Stimulated activated naive CD4-positive, alpha-beta T cell (primary cell): ENCODE data around the gene HSD3B1.

Source experiments
- DNase-seq, 6 experiments: peaks; one replicate each; lab custom pipeline; 2025; lab: John Stamatoyannopoulos, UW

HSD3B1 gene

GRCh38 chr1:119506941-119507340 lies at the start of gene HSD3B1:
Gene HSD3B1, plus strand, starts transcription at chr1:119507210. Its CDS starts 267 bp downstream, at chr1:119507477.
- no peak for DNase-seq

GRCh38 chr1:119462964-119463363 lies 44.0 kb upstream of the HSD3B1 start:
- no peak for DNase-seq

- DNase-seq, result no peak
Measured at GRCh38 chr1:119463569-119463968, 43.4 kb upstream of the HSD3B1 start.

- no peak for DNase-seq
Measured at GRCh38 chr1:119466445-119466844, 40.6 kb upstream of the HSD3B1 start.

- DNase-seq, result no peak
Measured at GRCh38 chr1:119467219-119467618, 39.8 kb upstream of the HSD3B1 start.

- DNase-seq, result no peak
Measured at GRCh38 chr1:119467857-119468668, 38.9 kb upstream of the HSD3B1 start.

- DNase-seq, result no peak
Measured at GRCh38 chr1:119469741-119470140, 37.3 kb upstream of the HSD3B1 start.

- no peak for DNase-seq
Measured at GRCh38 chr1:119470377-119470776, 36.6 kb upstream of the HSD3B1 start.

GRCh38 chr1:119470958-119471357 lies 36.1 kb upstream of the HSD3B1 start:
- no peak for DNase-seq

- DNase-seq, result no peak
Measured at GRCh38 chr1:119471566-119471965, 35.4 kb upstream of the HSD3B1 start.

GRCh38 chr1:119472080-119472818 lies 34.8 kb upstream of the HSD3B1 start:
- no peak for DNase-seq

GRCh38 chr1:119472819-119473175 lies 34.2 kb upstream of the HSD3B1 start:
- DNase-seq, result no peak

GRCh38 chr1:119475866-119476439 lies 31.1 kb upstream of the HSD3B1 start:
- DNase-seq, result no peak

GRCh38 chr1:119477710-119478109 lies 29.3 kb upstream of the HSD3B1 start:
- DNase-seq, result no peak

GRCh38 chr1:119480175-119480574 lies 26.8 kb upstream of the HSD3B1 start:
- DNase-seq, result no peak

- no peak for DNase-seq
Measured at GRCh38 chr1:119481951-119482350, 25.1 kb upstream of the HSD3B1 start.

- DNase-seq, result no peak
Measured at GRCh38 chr1:119482517-119483425, 24.2 kb upstream of the HSD3B1 start.

GRCh38 chr1:119483441-119484200 lies 23.4 kb upstream of the HSD3B1 start:
- DNase-seq, result no peak

GRCh38 chr1:119485201-119485600 lies 21.8 kb upstream of the HSD3B1 start:
- DNase-seq, result no peak

- no peak for DNase-seq
Measured at GRCh38 chr1:119488216-119488615, 18.8 kb upstream of the HSD3B1 start.

- no peak for DNase-seq
Measured at GRCh38 chr1:119489201-119489600, 17.8 kb upstream of the HSD3B1 start.
